Measurements from ENCODE around the gene IFRD1.

GRCh38 chr7:112411186-112411795, 39.0 kb upstream of the IFRD1 start:
- no peak for TF ChIP-seq ZNF8 (CRISPR knock-in tag; IDR thresholded peaks at IDR 0.05)
- TF ChIP-seq TCF4 (CRISPR knock-in tag; IDR thresholded peaks at IDR 0.05; ENCODE audit: borderline replicate concordance): no peak
- TF ChIP-seq CSRNP3 (CRISPR knock-in tag; IDR thresholded peaks at IDR 0.05): no peak
- TF ChIP-seq, protein P1, sequence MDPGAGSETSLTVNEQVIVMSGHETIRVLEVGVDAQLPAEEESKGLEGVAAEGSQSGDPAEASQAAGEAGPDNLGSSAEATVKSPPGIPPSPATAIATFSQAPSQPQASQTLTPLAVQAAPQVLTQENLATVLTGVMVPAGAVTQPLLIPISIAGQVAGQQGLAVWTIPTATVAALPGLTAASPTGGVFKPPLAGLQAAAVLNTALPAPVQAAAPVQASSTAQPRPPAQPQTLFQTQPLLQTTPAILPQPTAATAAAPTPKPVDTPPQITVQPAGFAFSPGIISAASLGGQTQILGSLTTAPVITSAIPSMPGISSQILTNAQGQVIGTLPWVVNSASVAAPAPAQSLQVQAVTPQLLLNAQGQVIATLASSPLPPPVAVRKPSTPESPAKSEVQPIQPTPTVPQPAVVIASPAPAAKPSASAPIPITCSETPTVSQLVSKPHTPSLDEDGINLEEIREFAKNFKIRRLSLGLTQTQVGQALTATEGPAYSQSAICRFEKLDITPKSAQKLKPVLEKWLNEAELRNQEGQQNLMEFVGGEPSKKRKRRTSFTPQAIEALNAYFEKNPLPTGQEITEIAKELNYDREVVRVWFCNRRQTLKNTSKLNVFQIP (CRISPR knock-in tag; IDR thresholded peaks at IDR 0.05; ENCODE audit: borderline replicate concordance, low read depth): no peak
- no peak for TF ChIP-seq RARB (CRISPR knock-in tag; IDR thresholded peaks at IDR 0.05)
- TF ChIP-seq, protein P2, sequence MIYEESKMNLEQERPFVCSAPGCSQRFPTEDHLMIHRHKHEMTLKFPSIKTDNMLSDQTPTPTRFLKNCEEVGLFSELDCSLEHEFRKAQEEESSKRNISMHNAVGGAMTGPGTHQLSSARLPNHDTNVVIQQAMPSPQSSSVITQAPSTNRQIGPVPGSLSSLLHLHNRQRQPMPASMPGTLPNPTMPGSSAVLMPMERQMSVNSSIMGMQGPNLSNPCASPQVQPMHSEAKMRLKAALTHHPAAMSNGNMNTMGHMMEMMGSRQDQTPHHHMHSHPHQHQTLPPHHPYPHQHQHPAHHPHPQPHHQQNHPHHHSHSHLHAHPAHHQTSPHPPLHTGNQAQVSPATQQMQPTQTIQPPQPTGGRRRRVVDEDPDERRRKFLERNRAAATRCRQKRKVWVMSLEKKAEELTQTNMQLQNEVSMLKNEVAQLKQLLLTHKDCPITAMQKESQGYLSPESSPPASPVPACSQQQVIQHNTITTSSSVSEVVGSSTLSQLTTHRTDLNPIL (CRISPR knock-in tag; IDR thresholded peaks at IDR 0.05; ENCODE audit: low read depth): no peak
- TF ChIP-seq ZFP30 (CRISPR knock-in tag; IDR thresholded peaks at IDR 0.05): no peak
- TF ChIP-seq, protein P3, sequence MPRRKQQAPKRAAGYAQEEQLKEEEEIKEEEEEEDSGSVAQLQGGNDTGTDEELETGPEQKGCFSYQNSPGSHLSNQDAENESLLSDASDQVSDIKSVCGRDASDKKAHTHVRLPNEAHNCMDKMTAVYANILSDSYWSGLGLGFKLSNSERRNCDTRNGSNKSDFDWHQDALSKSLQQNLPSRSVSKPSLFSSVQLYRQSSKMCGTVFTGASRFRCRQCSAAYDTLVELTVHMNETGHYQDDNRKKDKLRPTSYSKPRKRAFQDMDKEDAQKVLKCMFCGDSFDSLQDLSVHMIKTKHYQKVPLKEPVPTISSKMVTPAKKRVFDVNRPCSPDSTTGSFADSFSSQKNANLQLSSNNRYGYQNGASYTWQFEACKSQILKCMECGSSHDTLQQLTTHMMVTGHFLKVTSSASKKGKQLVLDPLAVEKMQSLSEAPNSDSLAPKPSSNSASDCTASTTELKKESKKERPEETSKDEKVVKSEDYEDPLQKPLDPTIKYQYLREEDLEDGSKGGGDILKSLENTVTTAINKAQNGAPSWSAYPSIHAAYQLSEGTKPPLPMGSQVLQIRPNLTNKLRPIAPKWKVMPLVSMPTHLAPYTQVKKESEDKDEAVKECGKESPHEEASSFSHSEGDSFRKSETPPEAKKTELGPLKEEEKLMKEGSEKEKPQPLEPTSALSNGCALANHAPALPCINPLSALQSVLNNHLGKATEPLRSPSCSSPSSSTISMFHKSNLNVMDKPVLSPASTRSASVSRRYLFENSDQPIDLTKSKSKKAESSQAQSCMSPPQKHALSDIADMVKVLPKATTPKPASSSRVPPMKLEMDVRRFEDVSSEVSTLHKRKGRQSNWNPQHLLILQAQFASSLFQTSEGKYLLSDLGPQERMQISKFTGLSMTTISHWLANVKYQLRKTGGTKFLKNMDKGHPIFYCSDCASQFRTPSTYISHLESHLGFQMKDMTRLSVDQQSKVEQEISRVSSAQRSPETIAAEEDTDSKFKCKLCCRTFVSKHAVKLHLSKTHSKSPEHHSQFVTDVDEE (CRISPR knock-in tag; IDR thresholded peaks at IDR 0.05): no peak
- no peak for TF ChIP-seq ARNTL (CRISPR knock-in tag; IDR thresholded peaks at IDR 0.05; ENCODE audit: borderline replicate concordance, low read depth)
- TF ChIP-seq ZFP3 (CRISPR knock-in tag; IDR thresholded peaks at IDR 0.05): no peak
- TF ChIP-seq OSR1 (CRISPR knock-in tag; IDR thresholded peaks at IDR 0.05): no peak
- TF ChIP-seq CSDC2 (CRISPR knock-in tag; IDR thresholded peaks at IDR 0.05): no peak
- TF ChIP-seq ZNF70 (CRISPR knock-in tag; IDR thresholded peaks at IDR 0.05): no peak
- TF ChIP-seq, protein P4, sequence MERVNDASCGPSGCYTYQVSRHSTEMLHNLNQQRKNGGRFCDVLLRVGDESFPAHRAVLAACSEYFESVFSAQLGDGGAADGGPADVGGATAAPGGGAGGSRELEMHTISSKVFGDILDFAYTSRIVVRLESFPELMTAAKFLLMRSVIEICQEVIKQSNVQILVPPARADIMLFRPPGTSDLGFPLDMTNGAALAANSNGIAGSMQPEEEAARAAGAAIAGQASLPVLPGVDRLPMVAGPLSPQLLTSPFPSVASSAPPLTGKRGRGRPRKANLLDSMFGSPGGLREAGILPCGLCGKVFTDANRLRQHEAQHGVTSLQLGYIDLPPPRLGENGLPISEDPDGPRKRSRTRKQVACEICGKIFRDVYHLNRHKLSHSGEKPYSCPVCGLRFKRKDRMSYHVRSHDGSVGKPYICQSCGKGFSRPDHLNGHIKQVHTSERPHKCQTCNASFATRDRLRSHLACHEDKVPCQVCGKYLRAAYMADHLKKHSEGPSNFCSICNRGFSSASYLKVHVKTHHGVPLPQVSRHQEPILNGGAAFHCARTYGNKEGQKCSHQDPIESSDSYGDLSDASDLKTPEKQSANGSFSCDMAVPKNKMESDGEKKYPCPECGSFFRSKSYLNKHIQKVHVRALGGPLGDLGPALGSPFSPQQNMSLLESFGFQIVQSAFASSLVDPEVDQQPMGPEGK (CRISPR knock-in tag; IDR thresholded peaks at IDR 0.05; ENCODE audit: borderline replicate concordance): no peak

Measured in SK-N-SH treated with all-trans-retinoic acid at 6 μM for 48 hours (cell line).